Adrenal gland (tissue), 5 donors: Measurements from ENCODE around the gene COL8A2.

Experiments used
- POLR2A ChIP-seq, 2 donors: fragments of 450-650 bp; IDR thresholded peaks; one replicate each; pipeline ENCODE4 v1.6.1; 2017; ENCODE audit warnings: antibody characterized with exemption in 2 of 2, mild to moderate bottlenecking in 2 of 2, moderate library complexity in 1 of 2
- TF ChIP-seq, protein P1 (sequence below), 6 experiments: fragments of 450-650 bp in 4 of 6; fragments of 200-600 bp in 2 of 6; sonication (generic) in 1 of 6; IDR thresholded peaks; 1 replicate in 5 of 6; 2 replicates in 1 of 6; pipeline versions ENCODE4 v1.5.1 to v1.8.0; 2016 to 2021; ENCODE audit warnings: antibody characterized with exemption in 6 of 6, mild to moderate bottlenecking in 2 of 6, moderate library complexity in 1 of 6
- donor health status: DM: no; HTN: no; CAD: no.

DNA sequence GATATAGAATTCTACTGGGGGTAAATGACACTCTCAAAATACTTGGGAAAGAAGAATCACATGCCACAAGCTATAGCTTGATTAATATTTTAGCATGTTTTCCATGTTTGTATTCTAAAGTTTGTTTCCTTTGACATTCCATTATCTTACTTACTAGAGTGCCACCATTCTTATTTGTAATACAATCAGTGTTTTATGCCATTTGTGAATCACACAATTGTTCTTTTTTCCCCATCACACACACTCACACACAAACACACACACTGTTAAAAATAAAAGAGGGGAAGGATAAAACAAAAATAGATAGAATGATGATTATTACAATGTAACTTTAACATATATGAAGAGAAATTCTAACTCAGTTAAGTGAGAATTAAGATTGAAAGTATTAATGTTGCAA lies 57.2 kb downstream of the COL8A2 start:
- TF ChIP-seq, protein P1, sequence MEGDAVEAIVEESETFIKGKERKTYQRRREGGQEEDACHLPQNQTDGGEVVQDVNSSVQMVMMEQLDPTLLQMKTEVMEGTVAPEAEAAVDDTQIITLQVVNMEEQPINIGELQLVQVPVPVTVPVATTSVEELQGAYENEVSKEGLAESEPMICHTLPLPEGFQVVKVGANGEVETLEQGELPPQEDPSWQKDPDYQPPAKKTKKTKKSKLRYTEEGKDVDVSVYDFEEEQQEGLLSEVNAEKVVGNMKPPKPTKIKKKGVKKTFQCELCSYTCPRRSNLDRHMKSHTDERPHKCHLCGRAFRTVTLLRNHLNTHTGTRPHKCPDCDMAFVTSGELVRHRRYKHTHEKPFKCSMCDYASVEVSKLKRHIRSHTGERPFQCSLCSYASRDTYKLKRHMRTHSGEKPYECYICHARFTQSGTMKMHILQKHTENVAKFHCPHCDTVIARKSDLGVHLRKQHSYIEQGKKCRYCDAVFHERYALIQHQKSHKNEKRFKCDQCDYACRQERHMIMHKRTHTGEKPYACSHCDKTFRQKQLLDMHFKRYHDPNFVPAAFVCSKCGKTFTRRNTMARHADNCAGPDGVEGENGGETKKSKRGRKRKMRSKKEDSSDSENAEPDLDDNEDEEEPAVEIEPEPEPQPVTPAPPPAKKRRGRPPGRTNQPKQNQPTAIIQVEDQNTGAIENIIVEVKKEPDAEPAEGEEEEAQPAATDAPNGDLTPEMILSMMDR (IDR thresholded peaks at IDR 0.05) = no peak
- no peak for TF ChIP-seq POLR2A (IDR thresholded peaks at IDR 0.05)
